OCI-LY7 (cell line): ENCODE measurements around the gene MARVELD2.

Experiments used
- CTCF ChIP-seq: fragments of 200-600 bp; sonication (generic); conservative IDR thresholded peaks from 2 replicates; pipeline ENCODE4 v1.5.1; 2014; ENCODE audit warnings: mild to moderate bottlenecking, antibody characterized with exemption, low read length, moderate library complexity, mixed read lengths
- EZH2phosphoT487 ChIP-seq: fragments of 200-600 bp; sonication (generic); IDR thresholded peaks from 2 replicates; pipeline ENCODE4 v1.6.1; 2018; ENCODE audit warnings: low read depth, borderline replicate concordance, mild to moderate bottlenecking, mixed run types, antibody characterized with exemption, low read length, moderate library complexity, mixed read lengths

GRCh38 chr5:69489246-69489645, 74.3 kb downstream of the MARVELD2 start:
- TF ChIP-seq CTCF (no peak), EZH2phosphoT487 (no peak)
